Liver (tissue), 9 donors: ENCODE measurements around the gene VIPR2. TPM values are rescaled to one million over a fixed set of nuclear protein-coding genes. Genes with fewer than 3 reads are reported as not detected.

ENCODE experiments used
- DNase-seq: peaks from one replicate; pipeline ENCODE4 v3.0.0-alpha.2; 2017; ENCODE audit warnings: low spot score
- H3K27ac ChIP-seq, 2 donors: one replicate each; pipeline ENCODE4 v1.7.0; 2013; ENCODE audit warnings: inconsistent platforms in 2 of 2, low read length in 2 of 2, control low read depth in 1 of 2, low read depth in 1 of 2, mild to moderate bottlenecking in 1 of 2
- H3K27me3 ChIP-seq, 4 donors: one replicate each; pipeline versions ENCODE4 v1.6.1 to v1.7.0; 2013; ENCODE audit warnings: low read length in 3 of 4, inconsistent platforms in 1 of 4, mild to moderate bottlenecking in 1 of 4, moderate library complexity in 1 of 4; ENCODE audit not compliant: control insufficient read depth in 4 of 4, insufficient read depth in 4 of 4
- H3K36me3 ChIP-seq, 4 donors: one replicate each; pipeline versions ENCODE4 v1.6.1 to v1.7.0; 2013; ENCODE audit warnings: low read length in 3 of 4, mild to moderate bottlenecking in 3 of 4, low read depth in 1 of 4, moderate library complexity in 1 of 4; ENCODE audit not compliant: control insufficient read depth in 4 of 4, insufficient read depth in 3 of 4
- H3K4me1 ChIP-seq, 4 donors: one replicate each; pipeline versions ENCODE4 v1.6.1 to v1.7.0; 2013; ENCODE audit warnings: low read length in 3 of 4, mild to moderate bottlenecking in 3 of 4, moderate library complexity in 1 of 4; ENCODE audit not compliant: control insufficient read depth in 4 of 4, insufficient read depth in 4 of 4
- H3K4me3 ChIP-seq, 3 donors: one replicate each; pipeline versions ENCODE4 v1.6.1 to v1.7.0; 2013; ENCODE audit warnings: low read length in 3 of 3, control low read depth in 1 of 3, low read depth in 1 of 3, mild to moderate bottlenecking in 1 of 3
- H3K9ac ChIP-seq, 2 donors: one replicate each; pipeline ENCODE4 v1.7.0; 2013; ENCODE audit warnings: low read length in 2 of 2, mild to moderate bottlenecking in 2 of 2, moderate library complexity in 2 of 2, control low read depth in 1 of 2, low read depth in 1 of 2
- H3K9me3 ChIP-seq, 4 donors: one replicate each; pipeline versions ENCODE4 v1.6.1 to v1.7.0; 2013; ENCODE audit warnings: low read length in 3 of 4; ENCODE audit not compliant: control insufficient read depth in 4 of 4
- FOXA1 ChIP-seq: IDR thresholded peaks from 2 replicates; pipeline ENCODE4 v1.6.1; 2016; ENCODE audit warnings: antibody characterized with exemption
- FOXA2 ChIP-seq: IDR thresholded peaks from 2 replicates; pipeline ENCODE4 v1.6.1; 2016; ENCODE audit warnings: antibody characterized with exemption
- HNF4A ChIP-seq, 2 donors: conservative IDR thresholded peaks; 2 replicates each; pipeline ENCODE4 v1.6.1; 2016; ENCODE audit warnings: antibody characterized with exemption in 2 of 2, mild to moderate bottlenecking in 2 of 2
- JUND ChIP-seq, 2 donors: IDR thresholded peaks; 2 replicates each; pipeline ENCODE4 v1.6.1; 2016; ENCODE audit warnings: antibody characterized with exemption in 2 of 2
- RAD21 ChIP-seq, 2 donors: IDR thresholded peaks; 2 replicates each; pipeline ENCODE4 v1.6.1; 2016; ENCODE audit warnings: antibody characterized with exemption in 2 of 2, mild to moderate bottlenecking in 2 of 2
- WGBS: extraction: QIAGEN DNeasy Blood & Tissue Kit; methylation state at CpG from one replicate; pipeline ENCODE4 v1.1.7; 2013; 5-methylcytosine and 5-hydroxymethylcytosine counted together
- polyA plus RNA-seq, 2 donors: library from polyadenylated mRNA; stranded (reverse) in 1 of 2; unstranded in 1 of 2; fragments of 200-250 nt in 1 of 2; fragments of >200 nt in 1 of 2; fragmentation: Nextera tagmentation in 1 of 2; extraction: Ambion mirVana in 1 of 2; gene quantifications; one replicate each; pipeline versions ENCODE4 v1.2.1 to v1.2.3, GENCODE V29; 2013 to 2015
- total RNA-seq, 2 donors: library from RNA; depleted of rRNA; stranded (reverse); fragments of >200 nt; gene quantifications; one replicate each; pipeline ENCODE4 v1.2.3, GENCODE V29; 2014
- TF ChIP-seq, protein P1 (sequence below): IDR thresholded peaks from 2 replicates; pipeline ENCODE4 v1.6.1; 2016; ENCODE audit warnings: antibody characterized with exemption
- TF ChIP-seq, protein P2 (sequence below): IDR thresholded peaks from 2 replicates; pipeline ENCODE4 v1.6.1; 2016; ENCODE audit warnings: antibody characterized with exemption
- TF ChIP-seq, protein P3 (sequence below): IDR thresholded peaks from 2 replicates; pipeline ENCODE4 v1.6.1; 2016; ENCODE audit warnings: antibody characterized with exemption, mild to moderate bottlenecking
- TF ChIP-seq, protein P4 (sequence below): fragments of 150-350 bp; IDR thresholded peaks from 2 replicates; pipeline ENCODE4 v1.5.1; 2017; ENCODE audit warnings: improper control_type of control experiment, low read depth, low read length; ENCODE audit not compliant: missing input control
- donor health status: healthy.
- donor health status: healthy.
- donor health status: healthy.
- donor health status: healthy.
- donor health status: healthy.

VIPR2 gene
- total and polyA plus RNA-seq, 4 donors, result 0.05 to 0.17 (median 0.10) TPM; not detected in 1

DNA sequence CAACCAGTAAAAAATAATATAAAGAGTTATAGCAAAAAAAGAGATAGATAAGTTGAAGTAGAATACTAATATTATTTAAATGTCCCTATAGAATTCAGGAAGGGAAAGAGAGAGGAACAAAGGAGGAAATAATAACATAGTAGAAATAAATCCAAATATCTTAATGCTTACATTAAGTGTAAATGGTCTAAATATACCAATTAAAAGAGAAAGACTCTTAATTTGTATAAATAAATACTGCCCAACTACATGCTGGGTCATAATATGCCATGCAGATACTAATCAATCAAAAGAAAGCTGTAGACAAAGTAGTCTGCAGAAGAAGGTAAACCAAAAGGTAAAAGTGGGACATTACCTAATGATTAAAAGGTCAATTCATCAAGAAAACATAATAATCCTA lies 43.3 kb upstream of the VIPR2 start:
- Histone ChIP-seq H3K27ac (no peak overlapping the region), H3K4me1 (no peaks in the 10 kb centered on the region), H3K27me3 (no peaks in the 10 kb centered on the region), H3K4me3 (no peak overlapping the region), H3K36me3 (no peaks in the 10 kb centered on the region), H3K9me3 (peaks cover 0 to 3% (median 0%) of the 10 kb centered on the region in 4 donors), H3K9ac (no peak overlapping the region)
- TF ChIP-seq FOXA2 (no peak), RAD21 (IDR thresholded peaks at IDR 0.05) (no peak)
- TF ChIP-seq, protein P1, sequence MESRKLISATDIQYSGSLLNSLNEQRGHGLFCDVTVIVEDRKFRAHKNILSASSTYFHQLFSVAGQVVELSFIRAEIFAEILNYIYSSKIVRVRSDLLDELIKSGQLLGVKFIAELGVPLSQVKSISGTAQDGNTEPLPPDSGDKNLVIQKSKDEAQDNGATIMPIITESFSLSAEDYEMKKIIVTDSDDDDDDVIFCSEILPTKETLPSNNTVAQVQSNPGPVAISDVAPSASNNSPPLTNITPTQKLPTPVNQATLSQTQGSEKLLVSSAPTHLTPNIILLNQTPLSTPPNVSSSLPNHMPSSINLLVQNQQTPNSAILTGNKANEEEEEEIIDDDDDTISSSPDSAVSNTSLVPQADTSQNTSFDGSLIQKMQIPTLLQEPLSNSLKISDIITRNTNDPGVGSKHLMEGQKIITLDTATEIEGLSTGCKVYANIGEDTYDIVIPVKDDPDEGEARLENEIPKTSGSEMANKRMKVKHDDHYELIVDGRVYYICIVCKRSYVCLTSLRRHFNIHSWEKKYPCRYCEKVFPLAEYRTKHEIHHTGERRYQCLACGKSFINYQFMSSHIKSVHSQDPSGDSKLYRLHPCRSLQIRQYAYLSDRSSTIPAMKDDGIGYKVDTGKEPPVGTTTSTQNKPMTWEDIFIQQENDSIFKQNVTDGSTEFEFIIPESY, result no peak
- DNase-seq, result no peak

DNA sequence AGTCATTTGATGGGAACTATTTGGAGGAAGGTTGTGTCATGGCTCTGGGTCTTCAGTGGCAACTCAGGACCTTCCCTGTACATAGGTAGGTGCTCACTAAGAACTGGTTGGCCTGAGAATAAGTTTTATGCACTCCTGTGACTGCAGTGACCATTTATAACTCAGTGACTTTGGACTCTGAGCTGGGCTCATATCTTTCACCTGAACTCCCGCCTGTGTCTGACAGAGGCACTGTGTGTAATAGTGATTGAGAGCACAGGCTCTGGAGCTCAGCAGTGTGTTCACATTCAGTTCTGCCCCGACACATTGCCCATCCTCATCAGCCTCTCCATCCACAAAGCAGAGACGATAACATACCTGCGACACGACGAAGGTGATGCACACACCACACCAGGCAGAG lies 34.6 kb upstream of the VIPR2 start:
- peaks cover 0 to 6% (median 0%) of the 10 kb centered on the region in 4 donors for H3K27me3 ChIP-seq
- no peak overlapping the region for H3K4me3 ChIP-seq
- peaks cover 0 to 7% (median 0%) of the 10 kb centered on the region in 4 donors for H3K9me3 ChIP-seq
- DNase-seq, result no peak
- H3K9ac ChIP-seq, result no peak overlapping the region
- no peak overlapping the region for H3K27ac ChIP-seq
- TF ChIP-seq, protein P2, sequence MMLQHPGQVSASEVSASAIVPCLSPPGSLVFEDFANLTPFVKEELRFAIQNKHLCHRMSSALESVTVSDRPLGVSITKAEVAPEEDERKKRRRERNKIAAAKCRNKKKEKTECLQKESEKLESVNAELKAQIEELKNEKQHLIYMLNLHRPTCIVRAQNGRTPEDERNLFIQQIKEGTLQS, result no peak
- TF ChIP-seq HNF4A (conservative IDR thresholded peaks at IDR 0.05) (no peak), FOXA1 (no peak)
- TF ChIP-seq, protein P3, sequence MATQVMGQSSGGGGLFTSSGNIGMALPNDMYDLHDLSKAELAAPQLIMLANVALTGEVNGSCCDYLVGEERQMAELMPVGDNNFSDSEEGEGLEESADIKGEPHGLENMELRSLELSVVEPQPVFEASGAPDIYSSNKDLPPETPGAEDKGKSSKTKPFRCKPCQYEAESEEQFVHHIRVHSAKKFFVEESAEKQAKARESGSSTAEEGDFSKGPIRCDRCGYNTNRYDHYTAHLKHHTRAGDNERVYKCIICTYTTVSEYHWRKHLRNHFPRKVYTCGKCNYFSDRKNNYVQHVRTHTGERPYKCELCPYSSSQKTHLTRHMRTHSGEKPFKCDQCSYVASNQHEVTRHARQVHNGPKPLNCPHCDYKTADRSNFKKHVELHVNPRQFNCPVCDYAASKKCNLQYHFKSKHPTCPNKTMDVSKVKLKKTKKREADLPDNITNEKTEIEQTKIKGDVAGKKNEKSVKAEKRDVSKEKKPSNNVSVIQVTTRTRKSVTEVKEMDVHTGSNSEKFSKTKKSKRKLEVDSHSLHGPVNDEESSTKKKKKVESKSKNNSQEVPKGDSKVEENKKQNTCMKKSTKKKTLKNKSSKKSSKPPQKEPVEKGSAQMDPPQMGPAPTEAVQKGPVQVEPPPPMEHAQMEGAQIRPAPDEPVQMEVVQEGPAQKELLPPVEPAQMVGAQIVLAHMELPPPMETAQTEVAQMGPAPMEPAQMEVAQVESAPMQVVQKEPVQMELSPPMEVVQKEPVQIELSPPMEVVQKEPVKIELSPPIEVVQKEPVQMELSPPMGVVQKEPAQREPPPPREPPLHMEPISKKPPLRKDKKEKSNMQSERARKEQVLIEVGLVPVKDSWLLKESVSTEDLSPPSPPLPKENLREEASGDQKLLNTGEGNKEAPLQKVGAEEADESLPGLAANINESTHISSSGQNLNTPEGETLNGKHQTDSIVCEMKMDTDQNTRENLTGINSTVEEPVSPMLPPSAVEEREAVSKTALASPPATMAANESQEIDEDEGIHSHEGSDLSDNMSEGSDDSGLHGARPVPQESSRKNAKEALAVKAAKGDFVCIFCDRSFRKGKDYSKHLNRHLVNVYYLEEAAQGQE, result no peak
- no peaks in the 10 kb centered on the region for H3K4me1 ChIP-seq
- H3K36me3 ChIP-seq, result no peaks in the 10 kb centered on the region
- WGBS, result 85% methylated on average over 6 of the region's 6 CpGs

DNA sequence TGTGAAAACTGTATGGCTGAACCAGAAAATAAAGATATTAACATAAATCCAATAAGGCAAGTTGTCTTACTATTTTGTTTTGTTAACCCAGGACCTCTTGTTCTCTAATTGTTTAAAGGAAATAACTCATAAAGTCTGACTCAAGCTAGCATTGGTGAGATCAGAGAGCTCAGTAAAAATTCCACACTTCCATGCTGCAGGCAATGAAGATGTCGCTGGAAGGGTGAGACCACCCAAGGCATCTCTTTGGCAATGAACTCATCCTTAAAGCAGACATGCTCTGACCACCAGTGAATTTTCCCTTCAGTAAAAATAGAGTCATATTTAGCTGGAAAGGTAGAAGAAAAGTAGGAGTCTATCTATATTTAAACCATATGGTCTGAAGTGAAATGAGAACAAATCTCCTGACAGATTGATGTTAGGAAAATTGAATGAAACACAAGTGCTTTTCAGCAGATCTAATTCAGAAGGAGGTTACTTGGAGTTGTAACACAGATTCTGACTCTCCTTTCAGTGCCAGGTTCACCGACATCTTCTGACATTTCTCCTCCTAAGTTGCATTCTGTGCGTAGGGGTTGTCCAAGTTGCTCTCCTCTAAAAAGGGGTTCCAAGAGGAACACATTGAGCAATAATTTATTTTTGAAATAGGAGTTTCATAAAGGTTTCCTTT lies 32.8 kb upstream of the VIPR2 start:
- no peak overlapping the region for H3K9ac ChIP-seq
- H3K4me3 ChIP-seq, result no peak overlapping the region
- whole genome bisulfite sequencing, result 82% methylated on average over 3 of the region's 3 CpGs
- DNase-seq, result no peak
- no peaks in the 10 kb centered on the region for H3K4me1 ChIP-seq
- peaks cover 0 to 12% (median 0%) of the 10 kb centered on the region in 4 donors for H3K9me3 ChIP-seq
- no peak overlapping the region for H3K27ac ChIP-seq
- TF ChIP-seq FOXA1 (no peak), JUND (IDR thresholded peaks at IDR 0.05) (no peak), RAD21 (IDR thresholded peaks at IDR 0.05) (no peak), HNF4A (conservative IDR thresholded peaks at IDR 0.05) (no peak)
- TF ChIP-seq, protein P2, result no peak
- TF ChIP-seq, protein P4, sequence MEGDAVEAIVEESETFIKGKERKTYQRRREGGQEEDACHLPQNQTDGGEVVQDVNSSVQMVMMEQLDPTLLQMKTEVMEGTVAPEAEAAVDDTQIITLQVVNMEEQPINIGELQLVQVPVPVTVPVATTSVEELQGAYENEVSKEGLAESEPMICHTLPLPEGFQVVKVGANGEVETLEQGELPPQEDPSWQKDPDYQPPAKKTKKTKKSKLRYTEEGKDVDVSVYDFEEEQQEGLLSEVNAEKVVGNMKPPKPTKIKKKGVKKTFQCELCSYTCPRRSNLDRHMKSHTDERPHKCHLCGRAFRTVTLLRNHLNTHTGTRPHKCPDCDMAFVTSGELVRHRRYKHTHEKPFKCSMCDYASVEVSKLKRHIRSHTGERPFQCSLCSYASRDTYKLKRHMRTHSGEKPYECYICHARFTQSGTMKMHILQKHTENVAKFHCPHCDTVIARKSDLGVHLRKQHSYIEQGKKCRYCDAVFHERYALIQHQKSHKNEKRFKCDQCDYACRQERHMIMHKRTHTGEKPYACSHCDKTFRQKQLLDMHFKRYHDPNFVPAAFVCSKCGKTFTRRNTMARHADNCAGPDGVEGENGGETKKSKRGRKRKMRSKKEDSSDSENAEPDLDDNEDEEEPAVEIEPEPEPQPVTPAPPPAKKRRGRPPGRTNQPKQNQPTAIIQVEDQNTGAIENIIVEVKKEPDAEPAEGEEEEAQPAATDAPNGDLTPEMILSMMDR, result no peak
- TF ChIP-seq, protein P3, result no peak
- no peaks in the 10 kb centered on the region for H3K36me3 ChIP-seq
- peaks cover 0 to 6% (median 0%) of the 10 kb centered on the region in 4 donors for H3K27me3 ChIP-seq
